ENCODE results near the gene THNSL1. TPM values are rescaled to one million over a fixed set of nuclear protein-coding genes. Genes with fewer than 3 reads are reported as not detected.

THNSL1 gene
- total RNA-seq, 1 experiment from 2014 or later, result 4.2 TPM

GRCh38 chr10:25046641-25047040 is 30.2 kb downstream of the THNSL1 start:
- Histone ChIP-seq H3K14ac (ENCODE audit: insufficient read depth, low read length) (no peak overlapping the region), H3K4me2 (ENCODE audit: insufficient read depth, insufficient read length, low read length) (no peak overlapping the region), H2BK5ac (ENCODE audit: insufficient read length, low read length) (no peak overlapping the region), H4K8ac (replicated peaks; ENCODE audit: insufficient read length, low read depth, low read length) (no peak overlapping the region), H3K23ac (ENCODE audit: insufficient read length, low read depth, low read length) (no peak overlapping the region), H4K20me1 (ENCODE audit: control insufficient read depth, insufficient read depth, insufficient read length) (no peaks in the 10 kb centered on the region), H3K79me1 (ENCODE audit: insufficient read depth, low read depth, low read length, poor library complexity, severe bottlenecking) (no peaks in the 10 kb centered on the region), H3K9me3 (ENCODE audit: control insufficient read depth, low read depth, low read length) (no peaks in the 10 kb centered on the region), H2BK120ac (ENCODE audit: low read depth, low read length, poor library complexity, severe bottlenecking) (no peak overlapping the region), H3K79me2 (ENCODE audit: insufficient read depth, low read length) (no peaks in the 10 kb centered on the region), H3K23me2 (ENCODE audit: insufficient read length, low read depth, low read length, poor library complexity, severe bottlenecking) (no peaks in the 10 kb centered on the region), H4K91ac (ENCODE audit: insufficient read length, low read depth, low read length) (no peak overlapping the region), H3K27me3 (ENCODE audit: insufficient read depth, low read length) (no peaks in the 10 kb centered on the region), H2AFZ (ENCODE audit: low read length) (no peak overlapping the region), H2BK20ac (ENCODE audit: low read depth, low read length, poor library complexity, severe bottlenecking) (no peak overlapping the region), H3K4me1 (ENCODE audit: insufficient read depth, low read length) (no peaks in the 10 kb centered on the region), H3T11ph (ENCODE audit: low read length) (no peak overlapping the region), H4K5ac (ENCODE audit: insufficient read length, low read depth, low read length) (no peak overlapping the region), H2AK5ac (ENCODE audit: insufficient read length, low read length) (no peak overlapping the region), H2BK15ac (ENCODE audit: low read depth, low read length) (no peak overlapping the region), H3K4ac (ENCODE audit: low read depth, low read length) (no peak overlapping the region), H3K18ac (ENCODE audit: insufficient read length, low read depth, low read length) (no peak overlapping the region), H3K56ac (ENCODE audit: insufficient read length, low read depth, low read length) (no peak overlapping the region), H2BK12ac (ENCODE audit: insufficient read length, low read depth, low read length) (no peak overlapping the region), H3K9ac (ENCODE audit: extremely low read depth, insufficient read length, low read length) (no peak overlapping the region), H3K27ac (ENCODE audit: insufficient read length, low read depth, low read length) (no peak overlapping the region)
- Mint-ChIP-seq H3K27ac (no peak overlapping the region), H3K4me1 (no peaks in the 10 kb centered on the region), H3K9me3 (peaks cover 0 to 2% of the 10 kb centered on the region in 2 experiments; a peak in 2 of 5 replicates), H3K27me3 (ENCODE audit: low read depth) (peaks cover 4% of the 10 kb centered on the region), H3K4me3 (no peak overlapping the region), H3K36me3 (ENCODE audit: insufficient read depth in 1 of 3, low read depth in 3 of 3) (peaks cover 0 to 2% (median 0%) of the 10 kb centered on the region in 3 experiments; a peak in 1 of 7 replicates)
- no CpG with 5 or more reads among the region's 1 CpG for WGBS (ENCODE audit: extremely low coverage, insufficient read length, low lambda C conversion rate)
- DNase-seq, result no peak
- TF ChIP-seq, protein P1, sequence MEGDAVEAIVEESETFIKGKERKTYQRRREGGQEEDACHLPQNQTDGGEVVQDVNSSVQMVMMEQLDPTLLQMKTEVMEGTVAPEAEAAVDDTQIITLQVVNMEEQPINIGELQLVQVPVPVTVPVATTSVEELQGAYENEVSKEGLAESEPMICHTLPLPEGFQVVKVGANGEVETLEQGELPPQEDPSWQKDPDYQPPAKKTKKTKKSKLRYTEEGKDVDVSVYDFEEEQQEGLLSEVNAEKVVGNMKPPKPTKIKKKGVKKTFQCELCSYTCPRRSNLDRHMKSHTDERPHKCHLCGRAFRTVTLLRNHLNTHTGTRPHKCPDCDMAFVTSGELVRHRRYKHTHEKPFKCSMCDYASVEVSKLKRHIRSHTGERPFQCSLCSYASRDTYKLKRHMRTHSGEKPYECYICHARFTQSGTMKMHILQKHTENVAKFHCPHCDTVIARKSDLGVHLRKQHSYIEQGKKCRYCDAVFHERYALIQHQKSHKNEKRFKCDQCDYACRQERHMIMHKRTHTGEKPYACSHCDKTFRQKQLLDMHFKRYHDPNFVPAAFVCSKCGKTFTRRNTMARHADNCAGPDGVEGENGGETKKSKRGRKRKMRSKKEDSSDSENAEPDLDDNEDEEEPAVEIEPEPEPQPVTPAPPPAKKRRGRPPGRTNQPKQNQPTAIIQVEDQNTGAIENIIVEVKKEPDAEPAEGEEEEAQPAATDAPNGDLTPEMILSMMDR (conservative IDR thresholded peaks at IDR 0.05), result no peak

Measured in H9 (cell line).